Neuronal stem cell (in vitro differentiated cells): ENCODE measurements around the gene LDAF1.

Experiments
- DNase-seq: peaks from one replicate; pipeline ENCODE4 v3.0.0-alpha.2; 2013; ENCODE audit warnings: low spot score
- H2AFZ ChIP-seq: one replicate; pipeline ENCODE4 v1.6.1; 2013; ENCODE audit warnings: mild to moderate bottlenecking, low read length, inconsistent platforms
- H2AK5ac ChIP-seq: 2 replicates; pipeline ENCODE4 v1.6.1; 2013; ENCODE audit warnings: low read depth, mild to moderate bottlenecking, inconsistent platforms, low read length, moderate library complexity, mixed read lengths
- H2BK120ac ChIP-seq: 2 replicates; pipeline ENCODE4 v1.6.1; 2013; ENCODE audit warnings: low read depth, mild to moderate bottlenecking, inconsistent platforms, low read length, moderate library complexity, mixed read lengths
- H2BK12ac ChIP-seq: one replicate; pipeline ENCODE4 v1.6.1; 2013; ENCODE audit warnings: low read length, inconsistent platforms
- H2BK15ac ChIP-seq: 2 replicates; pipeline ENCODE4 v1.6.1; 2013; ENCODE audit warnings: mild to moderate bottlenecking, low read length, inconsistent platforms, mixed read lengths
- H2BK5ac ChIP-seq: one replicate; pipeline ENCODE4 v1.6.1; 2013; ENCODE audit warnings: inconsistent platforms, mild to moderate bottlenecking, low read length, moderate library complexity
- H3K14ac ChIP-seq: one replicate; pipeline ENCODE4 v1.6.1; 2013; ENCODE audit warnings: low read length, inconsistent platforms
- H3K18ac ChIP-seq: 2 replicates; pipeline ENCODE4 v1.6.1; 2013; ENCODE audit warnings: low read length, inconsistent platforms
- H3K23ac ChIP-seq: 2 replicates; pipeline ENCODE4 v1.6.1; 2013; ENCODE audit warnings: low read depth, mild to moderate bottlenecking, mixed read lengths, low read length, inconsistent platforms; ENCODE audit not compliant: poor library complexity
- H3K27ac ChIP-seq: replicated peaks from 3 replicates; pipeline ENCODE4 v1.5.1; 2013; ENCODE audit warnings: low read length, inconsistent platforms
- H3K27me3 ChIP-seq, 3 experiments: 2 replicates each; pipeline ENCODE4 v1.6.1; 2013; ENCODE audit warnings: low read length in 3 of 3, mild to moderate bottlenecking in 2 of 3, inconsistent platforms in 1 of 3, low read depth in 1 of 3, mixed read lengths in 1 of 3, moderate library complexity in 1 of 3; ENCODE audit not compliant: control insufficient read depth in 3 of 3, insufficient read depth in 3 of 3
- H3K36me3 ChIP-seq, 2 donors: replicated peaks in 1 of 2; 2 replicates each; pipeline ENCODE4 v1.6.1; 2013; ENCODE audit warnings: low read length in 2 of 2; ENCODE audit not compliant: control insufficient read depth in 2 of 2, insufficient read depth in 2 of 2
- H3K4ac ChIP-seq: 2 replicates; pipeline ENCODE4 v1.6.1; 2013; ENCODE audit warnings: inconsistent platforms, mild to moderate bottlenecking, low read length, moderate library complexity
- H3K4me1 ChIP-seq, 2 donors: 1 replicate in 1 of 2; 2 replicates in 1 of 2; pipeline ENCODE4 v1.6.1; 2013; ENCODE audit warnings: low read length in 2 of 2, low read depth in 1 of 2; ENCODE audit not compliant: control insufficient read depth in 2 of 2, insufficient read depth in 1 of 2
- H3K4me2 ChIP-seq: one replicate; pipeline ENCODE4 v1.6.1; 2013; ENCODE audit warnings: mild to moderate bottlenecking, low read length, inconsistent platforms; ENCODE audit not compliant: insufficient read depth, poor library complexity, severe bottlenecking
- H3K4me3 ChIP-seq, 2 donors: 2 replicates each; pipeline ENCODE4 v1.5.1; 2013; ENCODE audit warnings: low read length in 2 of 2, mild to moderate bottlenecking in 2 of 2, inconsistent platforms in 1 of 2, moderate library complexity in 1 of 2
- H3K79me1 ChIP-seq: one replicate; pipeline ENCODE4 v1.6.1; 2013; ENCODE audit warnings: low read depth, mild to moderate bottlenecking, inconsistent platforms, low read length, moderate library complexity
- H3K9ac ChIP-seq: one replicate; pipeline ENCODE4 v1.6.1; 2013; ENCODE audit warnings: mild to moderate bottlenecking, low read depth, low read length, inconsistent platforms; ENCODE audit not compliant: poor library complexity
- H3K9me3 ChIP-seq, 2 donors: replicated peaks in 1 of 2; 2 replicates each; pipeline versions ENCODE3 to v1.6.1; 2013; ENCODE audit warnings: low read length in 2 of 2, mild to moderate bottlenecking in 2 of 2, inconsistent platforms in 1 of 2, low read depth in 1 of 2, mixed read lengths in 1 of 2, moderate library complexity in 1 of 2; ENCODE audit not compliant: control insufficient read depth in 2 of 2, insufficient read depth in 1 of 2
- H4K8ac ChIP-seq: one replicate; pipeline ENCODE4 v1.6.1; 2013; ENCODE audit warnings: low read depth, mild to moderate bottlenecking, inconsistent platforms, low read length, moderate library complexity
- H4K91ac ChIP-seq: one replicate; pipeline ENCODE4 v1.6.1; 2013; ENCODE audit warnings: low read length, low read depth, mild to moderate bottlenecking, inconsistent platforms; ENCODE audit not compliant: poor library complexity
- WGBS, 2 donors: extraction: QIAGEN DNeasy Blood & Tissue Kit; methylation state at CpG; one replicate each; pipeline ENCODE4 v1.1.7; 2013; ENCODE audit warnings: missing lambda C conversion rate in 2 of 2, mixed read lengths in 1 of 2; ENCODE audit not compliant: insufficient read length in 2 of 2, insufficient replicate concordance in 1 of 2; ENCODE audit errors: extremely low coverage in 2 of 2; 5-methylcytosine and 5-hydroxymethylcytosine counted together

Gene LDAF1

GRCh38 chr16:21224800-21225199, 66.3 kb downstream of the LDAF1 start:
- Histone ChIP-seq H3K9ac (no peak overlapping the region), H2AFZ (no peak overlapping the region), H3K4me3 (no peak overlapping the region), H3K9me3 (no peaks in the 10 kb centered on the region), H3K36me3 (no peaks in the 10 kb centered on the region), H3K4ac (no peak overlapping the region), H4K91ac (no peak overlapping the region), H2BK12ac (no peak overlapping the region), H2BK5ac (no peak overlapping the region), H3K27me3 (peaks cover 0 to 19% (median 0%) of the 10 kb centered on the region in 3 experiments), H4K8ac (no peak overlapping the region), H3K4me1 (peaks cover 0 to 11% of the 10 kb centered on the region in 2 donors), H3K23ac (no peak overlapping the region), H3K4me2 (no peak overlapping the region), H3K18ac (no peak overlapping the region), H2AK5ac (no peak overlapping the region), H3K27ac (no peak overlapping the region), H2BK15ac (no peak overlapping the region), H2BK120ac (no peak overlapping the region), H3K79me1 (no peaks in the 10 kb centered on the region), H3K14ac (no peak overlapping the region)
- WGBS, 2 donors, result no CpG with 5 or more reads among the region's 2 CpGs
- DNase-seq, result no peak

GRCh38 chr16:21226749-21227148, 68.3 kb downstream of the LDAF1 start:
- H3K9ac ChIP-seq, result no peak overlapping the region
- no peak overlapping the region for H2AK5ac ChIP-seq
- peaks cover 0 to 19% (median 0%) of the 10 kb centered on the region in 3 experiments for H3K27me3 ChIP-seq
- H2BK120ac ChIP-seq, result no peak overlapping the region
- H3K79me1 ChIP-seq, result no peaks in the 10 kb centered on the region
- H3K18ac ChIP-seq, result no peak overlapping the region
- no peak overlapping the region for H3K4me3 ChIP-seq
- no peak overlapping the region for H4K91ac ChIP-seq
- H4K8ac ChIP-seq, result no peak overlapping the region
- no peaks in the 10 kb centered on the region for H3K36me3 ChIP-seq
- H3K4me2 ChIP-seq, result no peak overlapping the region
- no peak overlapping the region for H2BK5ac ChIP-seq
- H3K14ac ChIP-seq, result no peak overlapping the region
- H3K4me1 ChIP-seq, result peaks cover 0 to 11% of the 10 kb centered on the region in 2 donors
- H2BK12ac ChIP-seq, result no peak overlapping the region
- H3K9me3 ChIP-seq, result no peaks in the 10 kb centered on the region
- H2BK15ac ChIP-seq, result no peak overlapping the region
- H2AFZ ChIP-seq, result no peak overlapping the region
- H3K27ac ChIP-seq, result no peak overlapping the region
- no peak overlapping the region for H3K4ac ChIP-seq
- no peak for DNase-seq
- no peak overlapping the region for H3K23ac ChIP-seq

GRCh38 chr16:21227866-21228265, 69.4 kb downstream of the LDAF1 start:
- H3K23ac ChIP-seq, result no peak overlapping the region
- no peak overlapping the region for H3K4me2 ChIP-seq
- H3K36me3 ChIP-seq, result no peaks in the 10 kb centered on the region
- no peak overlapping the region for H2BK5ac ChIP-seq
- H3K27me3 ChIP-seq, result peaks cover 0 to 15% (median 0%) of the 10 kb centered on the region in 3 experiments
- H3K9ac ChIP-seq, result no peak overlapping the region
- no peak overlapping the region for H3K14ac ChIP-seq
- H3K27ac ChIP-seq, result peak overlapping the region; percentile 80
- DNase-seq, result peak; percentile 40
- no peak overlapping the region for H2BK15ac ChIP-seq
- no peak overlapping the region for H4K91ac ChIP-seq
- H2AK5ac ChIP-seq, result no peak overlapping the region
- no peak overlapping the region for H4K8ac ChIP-seq
- H3K4me3 ChIP-seq, result no peak overlapping the region
- peaks cover 0 to 8% of the 10 kb centered on the region in 2 donors for H3K4me1 ChIP-seq
- H3K79me1 ChIP-seq, result no peaks in the 10 kb centered on the region
- H2BK120ac ChIP-seq, result no peak overlapping the region
- H3K4ac ChIP-seq, result no peak overlapping the region
- H2BK12ac ChIP-seq, result no peak overlapping the region
- no peaks in the 10 kb centered on the region for H3K9me3 ChIP-seq
- H3K18ac ChIP-seq, result no peak overlapping the region
- H2AFZ ChIP-seq, result no peak overlapping the region

- Histone ChIP-seq H3K14ac (no peak overlapping the region), H3K36me3 (no peaks in the 10 kb centered on the region), H3K4me3 (no peak overlapping the region), H3K79me1 (no peaks in the 10 kb centered on the region), H2BK15ac (no peak overlapping the region), H3K18ac (peak overlapping the region; percentile 40), H4K8ac (no peak overlapping the region), H3K4me2 (no peak overlapping the region), H4K91ac (no peak overlapping the region), H3K4ac (no peak overlapping the region), H3K9ac (no peak overlapping the region), H3K4me1 (peaks cover 0 to 6% of the 10 kb centered on the region in 2 donors), H3K27ac (peak overlapping the region; percentile 80), H2BK5ac (no peak overlapping the region), H2BK12ac (no peak overlapping the region), H3K9me3 (no peaks in the 10 kb centered on the region), H3K27me3 (peaks cover 0 to 12% (median 0%) of the 10 kb centered on the region in 3 experiments), H3K23ac (no peak overlapping the region), H2AFZ (no peak overlapping the region), H2AK5ac (peak overlapping the region; percentile 3), H2BK120ac (no peak overlapping the region)
- WGBS, 2 donors, result no CpG with 5 or more reads among the region's 2 CpGs
- DNase-seq, result no peak
Measured at GRCh38 chr16:21228361-21228872, 69.9 kb downstream of the LDAF1 start.
